ENCODE results near the gene SP100.
"Not testable (repeated sequence)": the region's sequence is repeated elsewhere in the genome, so short reads cannot be mapped to it uniquely, and the experiment has no call there.

SP100 gene

GRCh38 chr2:230416061-230416721 is at the start of gene SP100:
Gene SP100 (plus strand): TSS chr2:230416201. CDS start chr2:230416297, 96 bp downstream.
- no peak for DNase-seq

- DNase-seq = no peak
These were observed 33.9 kb upstream of the SP100 start for GRCh38 chr2:230382108-230382507.

DNA sequence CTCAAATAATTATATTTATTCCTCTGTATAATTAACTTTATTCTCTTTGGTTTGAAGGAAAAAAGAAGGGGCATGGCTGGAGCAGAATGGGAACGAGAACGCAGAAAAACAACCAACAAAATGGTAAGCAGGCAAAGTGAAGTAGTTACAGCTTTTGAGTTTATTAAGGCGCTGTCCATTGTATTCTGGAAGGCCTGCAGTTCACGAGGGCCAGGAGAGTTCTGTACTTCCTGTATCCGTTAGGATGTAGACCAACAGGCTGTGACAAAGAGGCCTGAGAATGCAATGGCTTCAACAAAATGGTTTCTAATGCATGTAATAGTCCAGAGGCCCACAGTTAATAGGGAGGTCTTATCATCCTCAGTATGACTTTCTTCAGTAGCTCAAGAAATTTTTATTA is 32.5 kb upstream of the SP100 start:
- no peak for DNase-seq

- DNase-seq = no peak
These were observed 31.0 kb upstream of the SP100 start for GRCh38 chr2:230384986-230385385.

DNA sequence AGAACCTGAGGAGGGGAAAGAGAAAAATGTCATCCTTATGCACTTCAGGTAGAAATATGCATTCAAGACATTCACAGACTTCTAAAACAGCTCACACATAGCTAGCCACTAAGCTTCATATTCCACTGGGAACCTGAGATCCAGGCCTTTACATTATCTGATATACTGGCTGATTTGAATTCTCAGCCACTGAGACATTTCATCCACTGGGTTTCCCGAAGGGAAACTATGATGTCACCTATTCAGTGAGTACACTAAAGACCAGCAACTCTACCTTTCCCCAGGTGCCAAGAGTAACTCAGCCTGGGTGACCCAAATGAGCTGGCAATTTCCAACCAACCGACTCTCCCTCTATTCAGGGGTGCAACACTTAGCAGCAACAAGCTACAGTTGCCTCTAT is 21.7 kb upstream of the SP100 start:
- no peak for DNase-seq

- DNase-seq = not testable (repeated sequence)
These were observed 17.3 kb upstream of the SP100 start for GRCh38 chr2:230398698-230399097.

DNA sequence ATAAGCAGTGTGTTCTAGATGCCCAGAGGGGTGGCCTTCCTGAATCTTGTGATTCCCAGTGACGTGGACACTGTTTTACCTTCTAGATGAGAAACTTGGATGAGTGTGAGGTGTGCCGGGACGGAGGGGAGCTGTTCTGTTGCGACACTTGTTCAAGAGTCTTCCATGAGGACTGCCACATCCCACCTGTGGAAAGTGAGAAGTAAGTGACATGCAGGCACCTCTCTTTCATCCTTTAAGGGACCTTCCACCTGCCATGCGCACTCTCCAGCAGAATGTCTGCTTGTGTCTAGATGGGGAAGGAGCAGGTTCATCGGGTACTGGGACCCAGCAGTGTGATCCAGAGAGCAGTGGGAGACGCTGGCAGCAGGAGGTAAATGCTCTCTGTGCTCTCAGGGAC is 16.0 kb upstream of the SP100 start:
- DNase-seq = no peak

DNA sequence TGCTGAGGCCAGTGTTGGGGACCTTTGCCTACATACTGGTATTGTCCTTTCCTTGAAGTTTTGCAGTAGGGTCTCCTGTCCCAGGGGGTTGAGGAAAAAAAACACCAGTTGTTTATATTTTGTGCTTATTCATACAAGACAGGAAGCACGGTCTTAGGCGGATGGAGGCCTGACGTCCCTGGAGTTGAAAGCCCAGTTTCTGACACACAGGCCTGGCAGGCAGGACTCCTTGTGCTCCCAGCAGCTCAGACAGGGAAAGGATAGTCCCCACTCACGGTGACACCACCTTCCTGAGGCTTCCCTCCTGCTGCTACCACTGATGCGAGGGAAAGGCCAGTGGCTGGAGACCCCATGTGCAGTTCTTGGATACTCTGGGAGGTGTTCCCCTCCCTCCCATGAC is 15.5 kb upstream of the SP100 start:
- no peak for DNase-seq

GRCh38 chr2:230401026-230401425 is 15.0 kb upstream of the SP100 start:
- not testable (repeated sequence) for DNase-seq

DNA sequence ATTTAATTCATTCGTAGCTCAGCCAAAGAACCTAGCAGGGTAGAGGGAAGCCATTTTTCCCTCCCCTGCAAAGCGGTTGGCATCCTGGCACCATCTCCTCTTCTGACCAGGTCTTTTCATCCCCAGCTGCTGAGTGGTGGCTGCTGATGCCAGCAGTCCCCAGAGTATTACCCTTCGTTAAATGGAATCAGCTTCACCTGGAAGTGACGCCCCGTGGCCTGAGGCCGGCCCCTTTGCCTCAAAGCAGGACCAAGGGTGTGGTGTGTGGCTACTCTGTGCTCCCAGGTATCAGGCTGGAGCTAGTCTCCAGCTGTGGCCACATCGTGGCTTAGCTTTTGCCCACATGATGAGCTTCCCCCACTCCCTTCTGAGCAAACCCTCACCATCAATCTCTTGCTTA is 12.3 kb upstream of the SP100 start:
- DNase-seq = no peak

- DNase-seq = no peak
These were observed 10.2 kb upstream of the SP100 start for GRCh38 chr2:230405824-230406223.

DNA sequence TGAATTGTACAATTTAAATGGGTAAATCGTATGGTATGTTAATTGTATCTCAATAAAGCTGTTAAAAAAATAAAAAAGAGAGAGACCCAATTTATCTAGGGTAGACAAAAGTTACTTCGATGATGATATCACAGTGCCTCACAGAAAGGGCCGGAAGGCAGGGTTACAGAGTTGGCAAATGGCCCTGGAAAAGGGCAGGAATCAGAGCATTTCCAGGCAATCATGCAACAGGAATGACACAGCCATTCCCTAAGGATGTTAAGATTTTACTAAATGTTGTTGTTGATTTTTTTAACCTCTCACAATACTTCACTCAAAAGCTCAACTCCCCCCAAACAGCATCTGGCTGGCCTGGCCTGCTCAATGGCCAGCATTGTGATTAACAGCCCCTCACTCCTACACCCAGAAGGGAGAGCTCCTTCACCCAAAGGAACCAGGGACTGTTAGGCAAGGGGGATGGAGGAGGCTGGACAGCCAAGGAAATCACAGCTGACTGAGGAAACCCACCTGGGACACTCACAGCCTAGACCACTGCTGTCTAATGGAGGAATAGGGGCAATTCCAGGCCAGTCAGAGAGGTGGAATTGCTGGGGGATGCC is 7.7 kb upstream of the SP100 start:
- DNase-seq = no peak

- DNase-seq = not testable (repeated sequence)
These were observed 6.7 kb upstream of the SP100 start for GRCh38 chr2:230409316-230409715.

GRCh38 chr2:230410263-230410662 is 5.7 kb upstream of the SP100 start:
- DNase-seq = no peak

DNA sequence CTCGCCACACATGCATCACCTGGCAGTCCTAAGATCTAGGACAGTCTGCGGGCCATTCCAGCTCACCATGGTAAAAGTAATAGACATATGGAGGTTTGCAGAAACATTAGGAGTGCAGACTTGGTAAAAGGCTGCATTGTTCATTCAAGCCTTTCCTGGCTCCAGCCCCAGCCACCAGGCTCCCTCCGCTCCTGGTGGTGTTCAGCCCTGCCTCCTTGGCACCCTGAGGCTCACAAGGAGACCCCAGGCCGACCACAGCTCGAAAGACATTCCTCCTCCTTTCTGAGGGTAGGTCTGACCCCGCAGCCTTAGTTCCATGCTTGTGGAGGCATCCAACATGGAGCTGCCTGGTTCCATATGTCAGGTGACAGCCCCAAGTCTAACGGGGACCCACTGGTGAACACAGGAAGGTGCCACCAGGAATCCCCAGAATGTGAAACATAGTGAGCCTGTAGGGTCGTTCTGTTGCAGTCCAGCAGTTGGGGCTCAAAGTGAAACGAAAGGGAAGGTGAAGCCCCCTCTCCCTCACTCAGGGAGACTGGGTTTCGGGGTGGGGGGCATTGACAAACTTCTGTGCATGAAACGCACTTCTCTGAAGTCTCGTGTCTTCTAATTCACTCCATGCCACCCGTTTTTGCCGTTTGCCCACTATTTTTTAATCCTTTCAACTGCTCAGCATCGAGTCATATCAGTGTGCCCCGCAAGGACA is 5.0 kb upstream of the SP100 start:
- no peak for DNase-seq

- no peak for DNase-seq
These were observed 4.2 kb upstream of the SP100 start for GRCh38 chr2:230411570-230412370.

DNA sequence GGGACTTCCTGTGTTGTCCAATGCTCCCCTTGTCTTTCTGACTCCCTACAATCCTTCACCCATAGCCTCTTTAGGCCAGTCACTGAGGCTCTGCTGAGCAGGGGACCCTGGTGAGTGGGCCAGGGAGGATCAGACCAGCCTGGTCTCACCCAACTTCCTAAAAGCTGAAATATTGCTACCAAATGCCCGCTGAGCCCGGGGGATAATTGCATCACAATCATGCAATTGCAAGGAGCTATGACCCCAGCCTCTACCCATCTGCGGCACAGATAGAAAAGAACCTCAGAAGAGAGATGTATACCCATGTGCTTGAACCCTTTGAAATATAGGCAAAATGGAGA is 3.7 kb upstream of the SP100 start:
- DNase-seq = no peak

- DNase-seq = no peak
These were observed 3.2 kb upstream of the SP100 start for GRCh38 chr2:230412846-230413245.

- no peak for DNase-seq
These were observed 2.5 kb upstream of the SP100 start for GRCh38 chr2:230413479-230413878.

DNA sequence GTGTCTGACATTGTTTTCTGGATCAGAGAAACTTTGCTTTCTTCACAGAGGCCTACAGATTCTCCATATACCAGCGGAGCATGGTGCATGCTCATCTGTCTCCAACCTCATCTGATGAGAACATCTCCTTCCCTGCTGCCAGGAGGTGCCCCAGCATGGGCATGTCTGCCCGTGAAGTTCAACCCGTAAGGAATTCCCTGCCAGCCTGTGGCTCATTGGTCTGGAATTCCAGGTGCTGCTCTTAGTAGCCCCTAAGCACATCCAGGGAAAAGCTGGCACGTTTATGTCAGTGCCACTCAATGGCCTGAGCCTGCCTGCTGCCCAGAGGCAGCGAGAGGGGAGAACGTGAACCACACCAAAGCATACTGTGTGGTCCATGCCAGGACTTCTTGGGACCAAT is 1.7 kb upstream of the SP100 start:
- no peak for DNase-seq

DNA sequence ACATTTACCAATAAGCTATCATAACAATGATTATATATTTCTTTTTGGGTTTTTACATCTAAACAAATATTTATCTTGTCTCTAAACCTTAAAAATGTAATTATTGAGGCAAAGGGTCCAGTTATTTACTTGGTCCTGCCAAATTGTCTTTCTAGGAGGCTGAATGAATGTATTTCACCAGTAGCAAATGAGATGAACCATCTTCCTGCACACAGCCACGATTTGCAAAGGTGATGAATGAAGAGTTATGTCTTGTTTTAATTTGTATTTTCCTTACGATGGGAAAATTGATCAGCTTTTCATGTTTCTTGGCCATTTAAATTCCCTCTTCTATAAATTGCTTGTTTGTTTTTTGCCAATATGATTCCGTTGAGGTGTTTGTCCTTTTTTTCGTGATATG is 1.4 kb downstream of the SP100 start:
- DNase-seq = no peak

GRCh38 chr2:230418341-230419016 is 2.5 kb downstream of the SP100 start:
- no peak for DNase-seq

DNA sequence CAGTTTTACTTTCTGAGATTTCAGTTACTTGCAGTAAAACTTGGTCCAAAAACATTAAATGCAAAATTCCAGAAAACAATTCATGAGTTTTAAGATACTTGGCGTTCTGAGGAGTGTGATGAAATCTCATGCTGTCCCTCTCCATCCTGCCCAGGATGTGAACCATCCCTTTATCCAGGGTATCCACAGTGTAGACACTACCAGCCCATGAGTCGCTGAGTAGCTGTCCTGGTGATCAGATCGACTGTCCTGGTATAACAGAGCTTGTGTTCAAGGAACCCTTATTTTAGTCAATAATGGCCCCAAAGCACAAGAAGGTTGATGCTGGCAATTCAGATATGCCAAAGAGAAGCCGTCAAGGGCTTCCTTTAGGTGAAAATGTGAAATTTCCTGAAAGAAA is 3.2 kb downstream of the SP100 start:
- DNase-seq = no peak

Measured in cortex of kidney (tissue), 1 donor.